GM12878 (cell line): ENCODE measurements around the gene TEX51. TPM values are rescaled to one million over a fixed set of nuclear protein-coding genes. Genes with fewer than 3 reads are reported as not detected.

ENCODE experiments used
- ATAC-seq: fragments of 200-7000 bp; cut with Tn5 transposase; 3 replicates; pipeline ENCODE4 v1.9.1; 2020; ENCODE audit warnings: mild to moderate bottlenecking, moderate library complexity
- BruUV-seq: library from RNA; stranded (reverse); fragments of 400-500 nt; replicated peaks from 2 replicates; lab custom pipeline; 2021; lab: Mats Ljungman, UMichigan
- CTCF ChIA-PET: fragments of 300-600 bp; sonication (Branson Sonifier 250); formaldehyde crosslinking; extraction: SDS; loops from one replicate; lab custom pipeline; 2021; ENCODE audit warnings: inconsistent platforms; lab: Yijun Ruan, JAX
- POLR2A ChIA-PET: fragments of 350-600 bp; formaldehyde crosslinking; extraction: SDS; loops from one replicate; lab custom pipeline; 2021; ENCODE audit warnings: inconsistent platforms; lab: Charles Lee
- RAD21 ChIA-PET: fragments of 300-600 bp; sonication (Branson Sonifier 250); formaldehyde crosslinking; loops from one replicate; lab custom pipeline; 2023; ENCODE audit warnings: antibody characterized with exemption; ENCODE audit not compliant: unreplicated experiment; lab: Charles Lee
- SMC1A ChIA-PET: fragments of 300-600 bp; sonication (Branson Sonifier 250); formaldehyde crosslinking; loops from one replicate; lab custom pipeline; 2023; ENCODE audit not compliant: unreplicated experiment, uncharacterized antibody; lab: Charles Lee
- DNase-seq: peaks from one replicate; pipeline ENCODE4 v3.0.0-alpha.2; 2011; ENCODE audit warnings: low read depth, low spot score
- FAIRE-seq: peaks from 3 replicates; lab custom pipeline; 2011; peaks lifted over from hg19 to GRCh38; lab: Jason Lieb, UNC
- H2AFZ ChIP-seq: 2 replicates; pipeline ENCODE4 v1.6.0; 2011; ENCODE audit warnings: low read depth, low read length, control low read depth; ENCODE audit not compliant: control insufficient read depth
- H3K27ac ChIP-seq: 2 replicates; pipeline ENCODE4 v1.5.1; 2011; ENCODE audit warnings: control low read depth; ENCODE audit not compliant: control insufficient read depth, insufficient read depth
- H3K27me3 ChIP-seq, 2 experiments: replicated peaks in 1 of 2; 2 replicates each; pipeline versions ENCODE4 v1.6.0 to v1.6.1; 2011; ENCODE audit warnings: low read length in 1 of 2; ENCODE audit not compliant: control insufficient read depth in 2 of 2, insufficient read depth in 2 of 2
- H3K36me3 ChIP-seq, 2 experiments: 2 replicates each; pipeline ENCODE4 v1.5.1; 2011; ENCODE audit warnings: low read length in 1 of 2; ENCODE audit not compliant: control insufficient read depth in 2 of 2, insufficient read depth in 2 of 2
- H3K4me1 ChIP-seq: 2 replicates; pipeline ENCODE4 v1.6.1; 2011; ENCODE audit warnings: mild to moderate bottlenecking, low read length, moderate library complexity, mixed read lengths; ENCODE audit not compliant: control insufficient read depth, insufficient read depth
- H3K4me2 ChIP-seq: 2 replicates; pipeline ENCODE4 v1.6.0; 2011; ENCODE audit warnings: control low read depth; ENCODE audit not compliant: control insufficient read depth, insufficient read depth
- H3K4me3 ChIP-seq: fragments of 200-600 bp; sonication (generic); 2 replicates; pipeline ENCODE4 v1.5.1; 2016
- H3K79me2 ChIP-seq: 2 replicates; pipeline ENCODE4 v1.6.0; 2011; ENCODE audit warnings: low read length; ENCODE audit not compliant: control insufficient read depth, insufficient read depth
- H3K9ac ChIP-seq: 2 replicates; pipeline ENCODE4 v1.8.0; 2011; ENCODE audit warnings: low read length, control low read depth, mixed read lengths; ENCODE audit not compliant: control insufficient read depth, insufficient read depth
- H3K9me3 ChIP-seq: replicated peaks from 3 replicates; pipeline ENCODE4 v1.5.1; 2011; ENCODE audit warnings: mild to moderate bottlenecking, low read length; ENCODE audit not compliant: control insufficient read depth, insufficient read depth
- H4K20me1 ChIP-seq: 2 replicates; pipeline ENCODE4 v1.6.0; 2011; ENCODE audit not compliant: control insufficient read depth, insufficient read depth
- BCL11A ChIP-seq: IDR thresholded peaks from 2 replicates; pipeline ENCODE4 v1.6.1; 2011; ENCODE audit warnings: low read depth, low read length
- BHLHE40 ChIP-seq, 2 experiments: fragments of 450-650 bp in 1 of 2; IDR thresholded peaks; 2 replicates each; pipeline ENCODE4 v1.6.1; 2011 to 2017; ENCODE audit warnings: low read depth in 2 of 2, borderline replicate concordance in 1 of 2, improper control_type of control experiment in 1 of 2, low read length in 1 of 2, mild to moderate bottlenecking in 1 of 2
- CEBPB ChIP-seq, 2 experiments: fragments of 150-350 bp in 1 of 2; IDR thresholded peaks; 2 replicates each; pipeline ENCODE4 v1.6.1; 2012 to 2014; ENCODE audit warnings: low read depth in 2 of 2, low read length in 2 of 2, borderline replicate concordance in 1 of 2, inconsistent platforms in 1 of 2
- CREM ChIP-seq: IDR thresholded peaks from 2 replicates; pipeline ENCODE4 v1.6.1; 2014; ENCODE audit warnings: antibody characterized with exemption, low read depth
- FOS ChIP-seq: IDR thresholded peaks from 3 replicates; pipeline ENCODE4 v1.6.1; 2011; ENCODE audit warnings: borderline replicate concordance; ENCODE audit not compliant: insufficient read length; ENCODE audit errors: extremely low read depth
- HDAC2 ChIP-seq: fragments of 200-600 bp; sonication (generic); IDR thresholded peaks from 2 replicates; pipeline ENCODE4 v1.6.1; 2017
- HDGF ChIP-seq: fragments of 450-650 bp; IDR thresholded peaks from 2 replicates; pipeline ENCODE4 v1.6.1; 2016; ENCODE audit warnings: antibody characterized with exemption
- IKZF2 ChIP-seq, 2 experiments: fragments of 450-650 bp; IDR thresholded peaks; 2 replicates each; pipeline ENCODE4 v1.6.1; 2017; ENCODE audit warnings: mild to moderate bottlenecking in 2 of 2, moderate library complexity in 2 of 2
- IRF3 ChIP-seq: fragments of 450-650 bp; IDR thresholded peaks from 2 replicates; pipeline ENCODE4 v1.6.1; 2014; ENCODE audit warnings: mild to moderate bottlenecking
- NFIC ChIP-seq: IDR thresholded peaks from 2 replicates; pipeline ENCODE4 v1.6.1; 2012; ENCODE audit warnings: low read depth, mild to moderate bottlenecking, inconsistent platforms, low read length, moderate library complexity
- NFYA ChIP-seq: IDR thresholded peaks from 2 replicates; pipeline ENCODE4 v1.6.1; 2011; ENCODE audit warnings: low read depth, mild to moderate bottlenecking, low read length, improper control_type of control experiment, borderline replicate concordance
- NFYB ChIP-seq: IDR thresholded peaks from 2 replicates; pipeline ENCODE4 v1.6.1; 2011; ENCODE audit warnings: low read depth, mild to moderate bottlenecking, low read length, improper control_type of control experiment, moderate library complexity; ENCODE audit not compliant: insufficient read depth
- PAX8 ChIP-seq: fragments of 450-650 bp; IDR thresholded peaks from 2 replicates; pipeline ENCODE4 v1.6.1; 2017; ENCODE audit warnings: mild to moderate bottlenecking, moderate library complexity
- PRDM15 ChIP-seq: fragments of 450-650 bp; formaldehyde crosslinking; IDR thresholded peaks from 2 replicates; pipeline ENCODE4 v1.4.0; 2020; ENCODE audit warnings: mild to moderate bottlenecking, moderate library complexity
- STAT1 ChIP-seq: fragments of 450-650 bp; conservative IDR thresholded peaks from 2 replicates; pipeline ENCODE4 v1.6.1; 2014; ENCODE audit warnings: antibody characterized with exemption, mild to moderate bottlenecking
- ZNF24 ChIP-seq: fragments of 450-650 bp; IDR thresholded peaks from 2 replicates; pipeline ENCODE4 v1.6.1; 2017; ENCODE audit warnings: antibody characterized with exemption, mild to moderate bottlenecking
- ZNF274 ChIP-seq: IDR thresholded peaks from one replicate; pipeline ENCODE4 v1.8.0; 2011; ENCODE audit not compliant: insufficient read length, insufficient read depth
- ZZZ3 ChIP-seq: IDR thresholded peaks from 2 replicates; pipeline ENCODE4 v1.6.1; 2011; ENCODE audit warnings: low read depth; ENCODE audit not compliant: control insufficient read depth, insufficient read length
- WGBS: methylation state at CpG from one replicate; pipeline ENCODE4 v1.1.6; 2016; ENCODE audit warnings: low lambda C conversion rate; ENCODE audit not compliant: insufficient replicate concordance, insufficient coverage; ENCODE audit errors: missing lambda C conversion rate; 5-methylcytosine and 5-hydroxymethylcytosine counted together
- in situ Hi-C: fragments of 300-500 bp; cut with MboI; formaldehyde crosslinking; loops from 9 replicates; pipeline ENCODE4 v1.14.3; 2018; ENCODE audit warnings: mixed read lengths
- intact Hi-C: fragments of 100-400 bp; cut with micrococcal nuclease; formaldehyde crosslinking; loops from one replicate; pipeline ENCODE4 v1.14.2; 2022; ENCODE audit not compliant: unreplicated experiment
- polyA plus RNA-seq, 11 experiments: library from polyadenylated mRNA; depleted of rRNA in 4 of 11; unstranded in 6 of 11; stranded (reverse) in 5 of 11; fragments of >200 nt; fragmentation: Nextera tagmentation in 4 of 11; fragmentation: Illumina TruSeq in 1 of 11; extraction: Ambion mirVana in 4 of 11; extraction: Trizol in 1 of 11; gene quantifications; 1 replicate in 1 of 11; 2 replicates in 10 of 11; pipeline versions ENCODE4 v1.2.1 to v1.2.3, GENCODE V29; 2011 to 2016; ENCODE audit warnings: inconsistent platforms in 2 of 11, missing spikeins in 2 of 11, low read depth in 1 of 11
- total RNA-seq, 4 experiments: library from RNA; depleted of rRNA in 3 of 4; stranded (reverse); fragments of >200 nt in 3 of 4; fragmentation: Illumina TruSeq in 1 of 4; extraction: Trizol in 1 of 4; gene quantifications; 2 replicates each; pipeline versions ENCODE4 v1.2.1 to v1.2.3, GENCODE V29; 2013 to 2021
- TF ChIP-seq, protein P1 (sequence below): IDR thresholded peaks from 2 replicates; pipeline ENCODE4 v1.6.1; 2012; ENCODE audit warnings: low read depth, low read length, improper control_type of control experiment

TEX51 gene
- total and polyA plus RNA-seq, 10 of the 15 experiments (the other 5 are each of a cell fraction or from before 2014, with no cell fraction given), result not detected

- ChIA-PET POLR2A (no interaction called here), CTCF (no interaction called here), RAD21 (no interaction called here), SMC1A (no interaction called here)
- no peak for TF ChIP-seq IKZF2 (IDR thresholded peaks at IDR 0.05)
- no peak for TF ChIP-seq CEBPB (IDR thresholded peaks at IDR 0.05; ENCODE audit: borderline replicate concordance in 1 of 2, low read depth in 2 of 2, low read length in 2 of 2)
- TF ChIP-seq CREM, result no peak
- TF ChIP-seq IRF3, result no peak
- no peak for TF ChIP-seq ZZZ3
- no peak for TF ChIP-seq PAX8
- TF ChIP-seq NFIC, result no peak
- no peak for TF ChIP-seq STAT1
- no peak for TF ChIP-seq BHLHE40 (IDR thresholded peaks at IDR 0.05; ENCODE audit: borderline replicate concordance in 1 of 2, low read depth in 2 of 2, low read length in 1 of 2)
- no peak for TF ChIP-seq ZNF24
- TF ChIP-seq, protein P1, sequence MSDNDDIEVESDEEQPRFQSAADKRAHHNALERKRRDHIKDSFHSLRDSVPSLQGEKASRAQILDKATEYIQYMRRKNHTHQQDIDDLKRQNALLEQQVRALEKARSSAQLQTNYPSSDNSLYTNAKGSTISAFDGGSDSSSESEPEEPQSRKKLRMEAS, result no peak
- no peak for TF ChIP-seq FOS
- TF ChIP-seq HDGF, result no peak
- no peak for TF ChIP-seq PRDM15 (CRISPR knock-in tag)
- no peak for TF ChIP-seq NFYA
- no peak for TF ChIP-seq HDAC2
- TF ChIP-seq ZNF274, result no peak
- no peak for TF ChIP-seq BCL11A
- TF ChIP-seq NFYB, result no peak
- Histone ChIP-seq H3K4me1 (no peaks in the 10 kb centered on the region), H3K9ac (no peak overlapping the region), H3K36me3 (no peaks in the 10 kb centered on the region; a peak in 1 of 4 replicates), H3K27ac (no peak overlapping the region), H3K27me3 (no peaks in the 10 kb centered on the region), H3K79me2 (no peaks in the 10 kb centered on the region), H3K4me3 (no peak overlapping the region), H4K20me1 (no peaks in the 10 kb centered on the region), H3K4me2 (no peak overlapping the region), H3K9me3 (no peaks in the 10 kb centered on the region), H2AFZ (no peak overlapping the region)
- ATAC-seq (no peak), FAIRE-seq (no peak), DNase-seq (no peak)
- in situ Hi-C loops, result no loop called here
- intact Hi-C loops, result no loop called here
- no TSS peak for BruUV-seq
- WGBS, result 0% methylated on average over 1 of the region's 1 CpG
These were observed 22.4 kb downstream of the TEX51 start for GRCh38 chr2:126921066-126921465.
